SK-N-SH (cell line): ENCODE measurements around the gene DCHS2.

Experiments
- EP300 ChIP-seq, 2 experiments: IDR thresholded peaks; 2 replicates each; pipeline versions ENCODE4 v1.4.0 to v1.6.1; 2012; ENCODE audit warnings: borderline replicate concordance in 1 of 2, low read depth in 1 of 2, low read length in 1 of 2
- FOXM1 ChIP-seq: IDR thresholded peaks from 2 replicates; pipeline ENCODE4 v1.4.0; 2012; ENCODE audit warnings: low read depth, mild to moderate bottlenecking
- GABPA ChIP-seq: IDR thresholded peaks from 2 replicates; pipeline ENCODE4 v1.4.0; 2012; ENCODE audit warnings: low read depth, mild to moderate bottlenecking
- POLR2AphosphoS5 ChIP-seq: IDR thresholded peaks from 2 replicates; pipeline ENCODE4 v1.6.1; 2012; ENCODE audit warnings: low read depth, low read length
- RCOR1 ChIP-seq: fragments of 150-350 bp; IDR thresholded peaks from 2 replicates; pipeline ENCODE4 v1.6.1; 2017; ENCODE audit warnings: antibody characterized with exemption, low read length
- SMC3 ChIP-seq: IDR thresholded peaks from 2 replicates; pipeline ENCODE4 v1.6.1; 2012; ENCODE audit warnings: low read depth, low read length, improper control_type of control experiment
- YY1 ChIP-seq: IDR thresholded peaks from 2 replicates; pipeline ENCODE4 v1.4.0; 2012; ENCODE audit warnings: low read depth, mild to moderate bottlenecking
- TF ChIP-seq, protein P1 (sequence below): fragments of 200-600 bp; sonication (generic); IDR thresholded peaks from 2 replicates; pipeline ENCODE4 v1.6.1; 2017; ENCODE audit warnings: antibody characterized with exemption, mild to moderate bottlenecking, moderate library complexity

DNA sequence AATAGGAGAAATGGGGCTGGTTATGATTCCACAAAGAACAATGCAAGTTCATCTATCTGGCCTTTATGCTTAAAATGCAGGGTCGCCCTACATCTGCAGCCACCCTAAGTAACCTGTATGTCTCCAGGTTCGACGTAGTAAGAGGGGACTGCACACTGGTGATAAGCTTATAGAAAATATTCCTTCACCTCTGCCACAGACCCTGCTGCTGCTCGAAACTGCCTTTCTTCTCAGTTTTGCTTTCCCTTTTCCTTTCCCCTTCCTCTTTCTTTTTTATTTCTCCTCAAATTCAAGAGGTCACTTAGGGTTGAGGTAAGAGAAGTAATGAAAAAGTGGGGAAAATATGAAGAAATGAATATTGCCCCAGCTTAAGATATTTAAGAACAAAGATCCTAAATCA lies 123.5 kb downstream of the DCHS2 start:
- TF ChIP-seq, protein P1, sequence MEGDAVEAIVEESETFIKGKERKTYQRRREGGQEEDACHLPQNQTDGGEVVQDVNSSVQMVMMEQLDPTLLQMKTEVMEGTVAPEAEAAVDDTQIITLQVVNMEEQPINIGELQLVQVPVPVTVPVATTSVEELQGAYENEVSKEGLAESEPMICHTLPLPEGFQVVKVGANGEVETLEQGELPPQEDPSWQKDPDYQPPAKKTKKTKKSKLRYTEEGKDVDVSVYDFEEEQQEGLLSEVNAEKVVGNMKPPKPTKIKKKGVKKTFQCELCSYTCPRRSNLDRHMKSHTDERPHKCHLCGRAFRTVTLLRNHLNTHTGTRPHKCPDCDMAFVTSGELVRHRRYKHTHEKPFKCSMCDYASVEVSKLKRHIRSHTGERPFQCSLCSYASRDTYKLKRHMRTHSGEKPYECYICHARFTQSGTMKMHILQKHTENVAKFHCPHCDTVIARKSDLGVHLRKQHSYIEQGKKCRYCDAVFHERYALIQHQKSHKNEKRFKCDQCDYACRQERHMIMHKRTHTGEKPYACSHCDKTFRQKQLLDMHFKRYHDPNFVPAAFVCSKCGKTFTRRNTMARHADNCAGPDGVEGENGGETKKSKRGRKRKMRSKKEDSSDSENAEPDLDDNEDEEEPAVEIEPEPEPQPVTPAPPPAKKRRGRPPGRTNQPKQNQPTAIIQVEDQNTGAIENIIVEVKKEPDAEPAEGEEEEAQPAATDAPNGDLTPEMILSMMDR = no peak
- no peak for TF ChIP-seq GABPA
- no peak for TF ChIP-seq EP300 (IDR thresholded peaks at IDR 0.05; ENCODE audit: borderline replicate concordance in 1 of 2, low read depth in 1 of 2, low read length in 1 of 2)
- no peak for TF ChIP-seq YY1
- TF ChIP-seq POLR2AphosphoS5 = no peak
- TF ChIP-seq RCOR1 = no peak
- no peak for TF ChIP-seq FOXM1
- TF ChIP-seq SMC3 = no peak
